SW480 (cell line): ENCODE measurements around the gene ZFP57.
A peak's percentile ranks its signal among the peaks of the same experiment; 100 is the strongest.

ENCODE experiments used
- DNase-seq: peaks from one replicate; pipeline ENCODE4 v3.0.0-alpha.2; 2016; ENCODE audit warnings: low spot score

Gene ZFP57

GRCh38 chr6:29655658-29656057 is 25.3 kb downstream of the ZFP57 start:
- no peak for DNase-seq

GRCh38 chr6:29653452-29654038 is 27.4 kb downstream of the ZFP57 start:
- peak; percentile 80 for DNase-seq

GRCh38 chr6:29652198-29652584 is 28.8 kb downstream of the ZFP57 start:
- DNase-seq, result no peak

- peak; percentile 47 for DNase-seq
These were observed 29.3 kb downstream of the ZFP57 start for GRCh38 chr6:29651413-29652197.

- DNase-seq, result peak; percentile 94
These were observed 31.0 kb downstream of the ZFP57 start for GRCh38 chr6:29649701-29650673.

- peak; percentile 50 for DNase-seq
These were observed 32.9 kb downstream of the ZFP57 start for GRCh38 chr6:29647927-29648642.

- DNase-seq, result no peak
These were observed 39.4 kb downstream of the ZFP57 start for GRCh38 chr6:29641430-29642148.

- no peak for DNase-seq
These were observed 43.7 kb downstream of the ZFP57 start for GRCh38 chr6:29637247-29637646.

GRCh38 chr6:29633534-29633905 is 47.4 kb downstream of the ZFP57 start:
- peak; percentile 1 for DNase-seq

- DNase-seq, result peak; percentile 76
These were observed 48.0 kb downstream of the ZFP57 start, which contains the start of gene GABBR1 for GRCh38 chr6:29632789-29633533. GABBR1 (minus strand) TSS chr6:29633183; CDS start chr6:29632385, 798 bp downstream.

GRCh38 chr6:29631860-29632731 is 48.9 kb downstream of the ZFP57 start:
- DNase-seq, result peak; percentile 18

- no peak for DNase-seq
These were observed 49.6 kb downstream of the ZFP57 start for GRCh38 chr6:29631209-29631810.

- no peak for DNase-seq
These were observed 50.6 kb downstream of the ZFP57 start for GRCh38 chr6:29630315-29630714.

- no peak for DNase-seq
These were observed 51.4 kb downstream of the ZFP57 start for GRCh38 chr6:29629571-29629970.

- peak; percentile 57 for DNase-seq
These were observed 52.3 kb downstream of the ZFP57 start for GRCh38 chr6:29628419-29629281.

GRCh38 chr6:29627755-29628418 is 53.1 kb downstream of the ZFP57 start:
- no peak for DNase-seq
